HepG2 (cell line): ENCODE data around the gene SNX22. TPM values are rescaled to one million over a fixed set of nuclear protein-coding genes. Genes with fewer than 3 reads are reported as not detected.
A peak's percentile ranks its signal among the peaks of the same experiment; 100 is the strongest.

ENCODE experiments used
- ARHGAP35 ChIP-seq: sonication (generic); formaldehyde crosslinking; IDR thresholded peaks from 2 replicates; pipeline ENCODE4 v1.9.0; 2022; ENCODE audit warnings: mild to moderate bottlenecking, inconsistent platforms, moderate library complexity, missing genetic modification reagents, borderline replicate concordance
- CEBPG ChIP-seq: IDR thresholded peaks from 2 replicates; pipeline ENCODE4 v1.6.1; 2016
- EP300 ChIP-seq, 3 experiments: sonication (generic) in 1 of 3; formaldehyde crosslinking in 1 of 3; IDR thresholded peaks; 2 replicates each; pipeline versions ENCODE4 v1.5.1 to v1.6.1; 2011 to 2020; ENCODE audit warnings: low read depth in 2 of 3, low read length in 2 of 3, borderline replicate concordance in 1 of 3, improper control_type of control experiment in 1 of 3, mild to moderate bottlenecking in 1 of 3, missing genetic modification reagents in 1 of 3, moderate library complexity in 1 of 3
- HNRNPUL1 ChIP-seq: fragments of 200-400 bp; formaldehyde crosslinking; IDR thresholded peaks from 2 replicates; pipeline ENCODE4 v1.6.1; 2017; ENCODE audit warnings: low read depth, mild to moderate bottlenecking, low read length, moderate library complexity
- KDM5B ChIP-seq: sonication (generic); formaldehyde crosslinking; IDR thresholded peaks from 2 replicates; pipeline ENCODE4 v1.4.0; 2020; ENCODE audit warnings: missing genetic modification reagents, mild to moderate bottlenecking, borderline replicate concordance
- NFE2L1 ChIP-seq: sonication (generic); formaldehyde crosslinking; IDR thresholded peaks from 2 replicates; pipeline ENCODE4 v1.4.0; 2020; ENCODE audit warnings: missing genetic modification reagents, mild to moderate bottlenecking, borderline replicate concordance
- NR2F6 ChIP-seq, 2 experiments: IDR thresholded peaks; 2 replicates each; pipeline ENCODE4 v1.6.1; 2016; ENCODE audit warnings: antibody characterized with exemption in 1 of 2, mild to moderate bottlenecking in 1 of 2
- PHF8 ChIP-seq: sonication (generic); formaldehyde crosslinking; IDR thresholded peaks from 2 replicates; pipeline ENCODE4 v1.5.0; 2020; ENCODE audit warnings: missing genetic modification reagents
- PLRG1 ChIP-seq: fragments of 450-650 bp; conservative IDR thresholded peaks from 2 replicates; pipeline ENCODE4 v1.6.1; 2016
- SAP130 ChIP-seq: IDR thresholded peaks from 2 replicates; pipeline ENCODE4 v1.6.1; 2016; ENCODE audit warnings: low read depth
- TOPORS ChIP-seq: sonication (generic); formaldehyde crosslinking; IDR thresholded peaks from 2 replicates; pipeline ENCODE4 v1.8.0; 2023; ENCODE audit warnings: mild to moderate bottlenecking, missing genetic modification reagents
- XBP1 ChIP-seq: sonication (generic); formaldehyde crosslinking; IDR thresholded peaks from 2 replicates; pipeline ENCODE4 v1.5.0; 2020; ENCODE audit warnings: missing genetic modification reagents
- ZFP82 ChIP-seq: sonication (generic); formaldehyde crosslinking; IDR thresholded peaks from 2 replicates; pipeline ENCODE4 v1.5.1; 2020; ENCODE audit warnings: mild to moderate bottlenecking, missing genetic modification reagents, borderline replicate concordance
- ZNF205 ChIP-seq: IDR thresholded peaks from 2 replicates; pipeline ENCODE4 v1.6.1; 2018; ENCODE audit warnings: missing biosample characterization, missing genetic modification reagents
- ZNF296 ChIP-seq: sonication (generic); formaldehyde crosslinking; conservative IDR thresholded peaks from 2 replicates; pipeline ENCODE4 v1.5.0; 2020; ENCODE audit warnings: mild to moderate bottlenecking, missing genetic modification reagents
- ZNF335 ChIP-seq: sonication (generic); formaldehyde crosslinking; IDR thresholded peaks from 2 replicates; pipeline ENCODE4 v1.4.0; 2020; ENCODE audit warnings: missing genetic modification reagents
- ZNF652 ChIP-seq: IDR thresholded peaks from 2 replicates; pipeline ENCODE4 v1.6.1; 2016; ENCODE audit warnings: low read depth, borderline replicate concordance
- ZZZ3 ChIP-seq: sonication (generic); formaldehyde crosslinking; IDR thresholded peaks from 2 replicates; pipeline ENCODE4 v1.4.0; 2020; ENCODE audit warnings: missing genetic modification reagents, mild to moderate bottlenecking, borderline replicate concordance
- polyA plus RNA-seq, 8 experiments: library from polyadenylated mRNA; depleted of rRNA in 3 of 8; stranded (reverse) in 7 of 8; unstranded in 1 of 8; fragments of >200 nt; fragmentation: Illumina TruSeq in 4 of 8; extraction: Trizol in 4 of 8; gene quantifications; 2 replicates each; pipeline versions ENCODE4 v1.2.1 to v1.2.3, GENCODE V29; 2011 to 2016; ENCODE audit warnings: low read depth in 4 of 8, missing spikeins in 1 of 8, mixed read lengths in 1 of 8; ENCODE audit not compliant: insufficient read depth in 1 of 8
- total RNA-seq, 5 experiments: library from RNA; depleted of rRNA; stranded (reverse); fragments of >200 nt; fragmentation: Illumina TruSeq; extraction: Trizol; gene quantifications; 2 replicates each; pipeline ENCODE4 v1.2.3, GENCODE V29; 2016; ENCODE audit warnings: low read depth in 1 of 5
- TF ChIP-seq, protein P1 (sequence below): sonication (generic); formaldehyde crosslinking; IDR thresholded peaks from 2 replicates; pipeline ENCODE4 v1.4.0; 2020; ENCODE audit warnings: missing genetic modification reagents, borderline replicate concordance
- TF ChIP-seq, protein P2 (sequence below): sonication (generic); formaldehyde crosslinking; IDR thresholded peaks from 2 replicates; pipeline ENCODE4 v1.4.0; 2020; ENCODE audit warnings: missing genetic modification reagents
- TF ChIP-seq, protein P3 (sequence below): sonication (generic); formaldehyde crosslinking; IDR thresholded peaks from 2 replicates; pipeline ENCODE4 v1.8.0; 2022; ENCODE audit warnings: missing genetic modification reagents, low read depth, mild to moderate bottlenecking, borderline replicate concordance
- TF ChIP-seq, protein P4 (sequence below): sonication (generic); formaldehyde crosslinking; IDR thresholded peaks from 2 replicates; pipeline ENCODE4 v1.5.1; 2020; ENCODE audit warnings: missing genetic modification reagents, mild to moderate bottlenecking, borderline replicate concordance

Gene SNX22
- total and polyA plus RNA-seq, 2 of the 13 experiments (the other 11 are each of a cell fraction or from before 2014, with no cell fraction given) = 2.3 to 5.5 TPM

DNA sequence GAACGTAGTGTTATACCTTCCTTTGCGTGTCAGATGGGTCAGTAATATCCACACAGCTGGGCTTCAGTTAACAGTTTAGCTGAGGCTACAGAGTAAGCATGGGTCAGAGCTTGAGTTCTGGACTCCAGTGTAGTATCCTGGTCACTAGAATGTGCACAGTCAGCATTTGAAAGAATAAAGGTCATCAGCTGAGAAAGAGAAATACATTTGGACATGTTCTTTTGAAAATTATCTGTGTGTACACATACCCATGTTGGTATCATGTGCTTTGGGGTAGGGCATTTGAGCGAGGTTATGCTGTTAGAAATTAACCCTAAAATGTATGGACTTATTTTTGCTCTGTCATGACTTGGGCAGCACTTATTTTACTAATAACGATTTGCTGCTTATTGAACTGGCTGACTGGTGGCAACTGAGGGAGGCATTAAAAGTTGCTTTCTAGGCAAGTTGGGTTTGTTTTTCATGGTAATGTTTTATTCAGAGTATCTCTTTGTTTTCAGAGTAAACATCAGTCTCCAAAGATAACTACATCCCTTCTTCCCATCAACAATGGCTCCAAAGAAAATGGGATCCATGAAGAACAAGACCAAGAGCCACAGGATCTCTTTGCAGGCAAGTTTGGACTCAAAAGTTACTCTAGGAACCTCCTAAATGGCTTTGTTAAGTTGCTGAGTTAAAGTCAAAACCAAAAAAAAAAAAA is 39.3 kb upstream of the SNX22 start (continued):
- TF ChIP-seq EP300 (IDR thresholded peaks at IDR 0.05; ENCODE audit: low read depth in 2 of 2, low read length in 2 of 2) (0 out of 4 replicates have a peak, but pooled peaks of 1 of the 2 experiments have one; percentile 28), EP300 (CRISPR knock-in tag; IDR thresholded peaks at IDR 0.05; ENCODE audit: borderline replicate concordance) (no peak), NR2F6 (IDR thresholded peaks at IDR 0.05) (peak; percentile 26; the same call in 1 of the 2 replicates), NR2F6 (CRISPR knock-in tag; IDR thresholded peaks at IDR 0.05) (no peak; the same call in 1 of the 2 replicates), TOPORS (no peak), KDM5B (CRISPR knock-in tag) (no peak), XBP1 (CRISPR knock-in tag) (no peak), ZNF296 (no peak), ZFP82 (CRISPR knock-in tag) (no peak), PLRG1 (no peak), SAP130 (CRISPR knock-in tag) (peak; percentile 81), PHF8 (no peak), ZZZ3 (CRISPR knock-in tag) (no peak), ZNF652 (CRISPR knock-in tag) (peak; percentile 90), HNRNPUL1 (no peak), ARHGAP35 (CRISPR knock-in tag) (no peak), ZNF335 (CRISPR knock-in tag) (no peak), NFE2L1 (CRISPR knock-in tag) (no peak), CEBPG (CRISPR knock-in tag) (no peak), ZNF205 (no peak)
- TF ChIP-seq, protein P1, sequence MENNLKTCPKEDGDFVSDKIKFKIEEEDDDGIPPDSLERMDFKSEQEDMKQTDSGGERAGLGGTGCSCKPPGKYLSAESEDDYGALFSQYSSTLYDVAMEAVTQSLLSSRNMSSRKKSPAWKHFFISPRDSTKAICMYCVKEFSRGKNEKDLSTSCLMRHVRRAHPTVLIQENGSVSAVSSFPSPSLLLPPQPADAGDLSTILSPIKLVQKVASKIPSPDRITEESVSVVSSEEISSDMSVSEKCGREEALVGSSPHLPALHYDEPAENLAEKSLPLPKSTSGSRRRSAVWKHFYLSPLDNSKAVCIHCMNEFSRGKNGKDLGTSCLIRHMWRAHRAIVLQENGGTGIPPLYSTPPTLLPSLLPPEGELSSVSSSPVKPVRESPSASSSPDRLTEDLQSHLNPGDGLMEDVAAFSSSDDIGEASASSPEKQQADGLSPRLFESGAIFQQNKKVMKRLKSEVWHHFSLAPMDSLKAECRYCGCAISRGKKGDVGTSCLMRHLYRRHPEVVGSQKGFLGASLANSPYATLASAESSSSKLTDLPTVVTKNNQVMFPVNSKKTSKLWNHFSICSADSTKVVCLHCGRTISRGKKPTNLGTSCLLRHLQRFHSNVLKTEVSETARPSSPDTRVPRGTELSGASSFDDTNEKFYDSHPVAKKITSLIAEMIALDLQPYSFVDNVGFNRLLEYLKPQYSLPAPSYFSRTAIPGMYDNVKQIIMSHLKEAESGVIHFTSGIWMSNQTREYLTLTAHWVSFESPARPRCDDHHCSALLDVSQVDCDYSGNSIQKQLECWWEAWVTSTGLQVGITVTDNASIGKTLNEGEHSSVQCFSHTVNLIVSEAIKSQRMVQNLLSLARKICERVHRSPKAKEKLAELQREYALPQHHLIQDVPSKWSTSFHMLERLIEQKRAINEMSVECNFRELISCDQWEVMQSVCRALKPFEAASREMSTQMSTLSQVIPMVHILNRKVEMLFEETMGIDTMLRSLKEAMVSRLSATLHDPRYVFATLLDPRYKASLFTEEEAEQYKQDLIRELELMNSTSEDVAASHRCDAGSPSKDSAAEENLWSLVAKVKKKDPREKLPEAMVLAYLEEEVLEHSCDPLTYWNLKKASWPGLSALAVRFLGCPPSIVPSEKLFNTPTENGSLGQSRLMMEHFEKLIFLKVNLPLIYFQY (CRISPR knock-in tag) = no peak
- TF ChIP-seq, protein P2, sequence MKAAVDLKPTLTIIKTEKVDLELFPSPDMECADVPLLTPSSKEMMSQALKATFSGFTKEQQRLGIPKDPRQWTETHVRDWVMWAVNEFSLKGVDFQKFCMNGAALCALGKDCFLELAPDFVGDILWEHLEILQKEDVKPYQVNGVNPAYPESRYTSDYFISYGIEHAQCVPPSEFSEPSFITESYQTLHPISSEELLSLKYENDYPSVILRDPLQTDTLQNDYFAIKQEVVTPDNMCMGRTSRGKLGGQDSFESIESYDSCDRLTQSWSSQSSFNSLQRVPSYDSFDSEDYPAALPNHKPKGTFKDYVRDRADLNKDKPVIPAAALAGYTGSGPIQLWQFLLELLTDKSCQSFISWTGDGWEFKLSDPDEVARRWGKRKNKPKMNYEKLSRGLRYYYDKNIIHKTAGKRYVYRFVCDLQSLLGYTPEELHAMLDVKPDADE = no peak
- TF ChIP-seq, protein P3, sequence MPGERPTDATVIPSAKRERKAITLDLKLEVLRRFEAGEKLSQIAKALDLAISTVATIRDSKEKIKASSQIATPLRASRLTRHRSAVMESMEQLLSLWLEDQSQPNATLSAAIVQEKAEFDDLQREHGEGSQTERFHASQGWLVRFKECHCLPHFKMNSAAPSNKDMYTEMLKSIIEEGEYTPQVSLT (CRISPR knock-in tag) = no peak
- TF ChIP-seq, protein P4, sequence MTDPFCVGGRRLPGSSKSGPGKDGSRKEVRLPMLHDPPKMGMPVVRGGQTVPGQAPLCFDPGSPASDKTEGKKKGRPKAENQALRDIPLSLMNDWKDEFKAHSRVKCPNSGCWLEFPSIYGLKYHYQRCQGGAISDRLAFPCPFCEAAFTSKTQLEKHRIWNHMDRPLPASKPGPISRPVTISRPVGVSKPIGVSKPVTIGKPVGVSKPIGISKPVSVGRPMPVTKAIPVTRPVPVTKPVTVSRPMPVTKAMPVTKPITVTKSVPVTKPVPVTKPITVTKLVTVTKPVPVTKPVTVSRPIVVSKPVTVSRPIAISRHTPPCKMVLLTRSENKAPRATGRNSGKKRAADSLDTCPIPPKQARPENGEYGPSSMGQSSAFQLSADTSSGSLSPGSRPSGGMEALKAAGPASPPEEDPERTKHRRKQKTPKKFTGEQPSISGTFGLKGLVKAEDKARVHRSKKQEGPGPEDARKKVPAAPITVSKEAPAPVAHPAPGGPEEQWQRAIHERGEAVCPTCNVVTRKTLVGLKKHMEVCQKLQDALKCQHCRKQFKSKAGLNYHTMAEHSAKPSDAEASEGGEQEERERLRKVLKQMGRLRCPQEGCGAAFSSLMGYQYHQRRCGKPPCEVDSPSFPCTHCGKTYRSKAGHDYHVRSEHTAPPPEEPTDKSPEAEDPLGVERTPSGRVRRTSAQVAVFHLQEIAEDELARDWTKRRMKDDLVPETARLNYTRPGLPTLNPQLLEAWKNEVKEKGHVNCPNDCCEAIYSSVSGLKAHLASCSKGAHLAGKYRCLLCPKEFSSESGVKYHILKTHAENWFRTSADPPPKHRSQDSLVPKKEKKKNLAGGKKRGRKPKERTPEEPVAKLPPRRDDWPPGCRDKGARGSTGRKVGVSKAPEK (CRISPR knock-in tag) = no peak
